MM.1S (cell line): ENCODE measurements around the gene LFNG.

Source experiments
- DNase-seq: peaks from one replicate; pipeline ENCODE4 v3.0.0-alpha.2; 2015
- H2AFZ ChIP-seq: fragments of 300-600 bp; sonication (generic); 2 replicates; pipeline ENCODE4 v1.6.0; 2016; ENCODE audit warnings: antibody characterized with exemption, low read length
- H3F3A ChIP-seq: fragments of 300-600 bp; sonication (generic); 2 replicates; pipeline ENCODE4 v1.6.1; 2016; ENCODE audit warnings: mild to moderate bottlenecking, antibody characterized with exemption, low read length, moderate library complexity, mixed read lengths; ENCODE audit not compliant: insufficient read depth
- H3K27ac ChIP-seq: fragments of 300-600 bp; sonication (generic); 2 replicates; pipeline ENCODE4 v1.5.1; 2016; ENCODE audit warnings: mild to moderate bottlenecking, low read length
- H3K27me3 ChIP-seq: fragments of 300-600 bp; sonication (generic); replicated peaks from 2 replicates; pipeline ENCODE4 v1.6.0; 2016; ENCODE audit warnings: low read length; ENCODE audit not compliant: insufficient read depth
- H3K36me3 ChIP-seq: fragments of 300-600 bp; sonication (generic); replicated peaks from 2 replicates; pipeline ENCODE4 v1.6.1; 2016; ENCODE audit warnings: mild to moderate bottlenecking, low read length, mixed read lengths; ENCODE audit not compliant: insufficient read depth
- H3K4me1 ChIP-seq: fragments of 300-600 bp; sonication (generic); 2 replicates; pipeline ENCODE4 v1.6.1; 2016; ENCODE audit warnings: low read length, mixed read lengths
- H3K4me2 ChIP-seq: fragments of 300-600 bp; sonication (generic); 2 replicates; pipeline ENCODE4 v1.6.0; 2016; ENCODE audit warnings: low read depth, low read length
- H3K4me3 ChIP-seq: fragments of 300-600 bp; sonication (generic); 2 replicates; pipeline ENCODE4 v1.5.1; 2016; ENCODE audit warnings: low read length, mixed read lengths
- H3K79me2 ChIP-seq: fragments of 300-600 bp; sonication (generic); 2 replicates; pipeline ENCODE4 v1.6.1; 2016; ENCODE audit warnings: mixed run types, low read length, mixed read lengths
- H3K9ac ChIP-seq: fragments of 300-600 bp; sonication (generic); 2 replicates; pipeline ENCODE4 v1.6.1; 2016; ENCODE audit warnings: low read length, mixed read lengths
- H3K9me2 ChIP-seq: fragments of 300-600 bp; sonication (generic); replicated peaks from 2 replicates; pipeline ENCODE4 v1.6.1; 2016; ENCODE audit warnings: mild to moderate bottlenecking, low read length, mixed read lengths; ENCODE audit not compliant: insufficient read depth
- H3K9me3 ChIP-seq: fragments of 300-600 bp; sonication (generic); replicated peaks from 2 replicates; pipeline ENCODE4 v1.6.1; 2016; ENCODE audit warnings: mild to moderate bottlenecking, low read length, mixed read lengths; ENCODE audit not compliant: insufficient read depth
- H4K20me1 ChIP-seq: fragments of 300-600 bp; sonication (generic); 2 replicates; pipeline ENCODE4 v1.6.1; 2016; ENCODE audit warnings: mild to moderate bottlenecking, low read length, moderate library complexity, mixed read lengths; ENCODE audit not compliant: insufficient read depth
- CTCF ChIP-seq: fragments of 300-600 bp; sonication (generic); IDR thresholded peaks from 2 replicates; pipeline ENCODE4 v1.5.1; 2016; ENCODE audit warnings: antibody characterized with exemption, low read length, mixed read lengths
- EZH2 ChIP-seq: fragments of 300-600 bp; sonication (generic); optimal IDR thresholded peaks from 2 replicates; pipeline ENCODE3; 2017; ENCODE audit warnings: low read depth, mild to moderate bottlenecking, antibody characterized with exemption, low read length, mixed read lengths
- EZH2phosphoT487 ChIP-seq: fragments of 300-600 bp; sonication (generic); IDR thresholded peaks from 2 replicates; pipeline ENCODE4 v1.6.1; 2018; ENCODE audit warnings: antibody characterized with exemption, low read length

Gene LFNG

GRCh38 chr7:2471396-2471795 lies 48.2 kb upstream of the LFNG start:
- no peak for DNase-seq
- Histone ChIP-seq H3K9me3 (no peaks in the 10 kb centered on the region), H2AFZ (no peak overlapping the region), H3F3A (no peaks in the 10 kb centered on the region), H3K27ac (no peak overlapping the region), H3K9ac (no peak overlapping the region), H3K9me2 (no peaks in the 10 kb centered on the region), H3K4me1 (no peaks in the 10 kb centered on the region), H4K20me1 (no peaks in the 10 kb centered on the region), H3K27me3 (peaks cover 34% of the 10 kb centered on the region), H3K79me2 (no peaks in the 10 kb centered on the region), H3K4me2 (no peak overlapping the region), H3K36me3 (no peaks in the 10 kb centered on the region), H3K4me3 (no peak overlapping the region)
- no peak for TF ChIP-seq EZH2phosphoT487
- TF ChIP-seq CTCF: no peak
- TF ChIP-seq EZH2: no peak

- TF ChIP-seq CTCF (no peak), EZH2phosphoT487 (no peak), EZH2 (no peak)
- Histone ChIP-seq H3K9me2 (no peaks in the 10 kb centered on the region), H3K4me3 (no peak overlapping the region), H3F3A (no peaks in the 10 kb centered on the region), H2AFZ (no peak overlapping the region), H3K36me3 (no peaks in the 10 kb centered on the region), H3K9me3 (no peaks in the 10 kb centered on the region), H3K27ac (no peak overlapping the region), H3K27me3 (peaks cover 45% of the 10 kb centered on the region), H3K9ac (no peak overlapping the region), H4K20me1 (no peaks in the 10 kb centered on the region), H3K4me1 (no peaks in the 10 kb centered on the region), H3K4me2 (no peak overlapping the region), H3K79me2 (no peaks in the 10 kb centered on the region)
- DNase-seq: no peak
Measured at GRCh38 chr7:2472739-2473138, 46.8 kb upstream of the LFNG start.

- H4K20me1 ChIP-seq: no peaks in the 10 kb centered on the region
- H3K4me1 ChIP-seq: no peaks in the 10 kb centered on the region
- no peaks in the 10 kb centered on the region for H3K9me2 ChIP-seq
- no peaks in the 10 kb centered on the region for H3F3A ChIP-seq
- no peak overlapping the region for H2AFZ ChIP-seq
- H3K4me2 ChIP-seq: no peak overlapping the region
- no peak overlapping the region for H3K27ac ChIP-seq
- no peaks in the 10 kb centered on the region for H3K36me3 ChIP-seq
- no peak for TF ChIP-seq EZH2
- no peak for TF ChIP-seq EZH2phosphoT487
- no peak for TF ChIP-seq CTCF
- H3K27me3 ChIP-seq: peaks cover 54% of the 10 kb centered on the region
- H3K79me2 ChIP-seq: no peaks in the 10 kb centered on the region
- no peak overlapping the region for H3K4me3 ChIP-seq
- H3K9me3 ChIP-seq: no peaks in the 10 kb centered on the region
- no peak for DNase-seq
- H3K9ac ChIP-seq: no peak overlapping the region
Measured at GRCh38 chr7:2473496-2474180, 45.9 kb upstream of the LFNG start.
